NCI-H2227 (cell line): ENCODE results near the gene IRF2.

Source experiments
- DNase-seq: peaks from one replicate; lab custom pipeline; 2025; ENCODE audit not compliant: unreplicated experiment; lab: John Stamatoyannopoulos, UW

IRF2 gene

GRCh38 chr4:184474263-184475095, at the start of gene IRF2:
TSS of gene IRF2 (minus strand) at chr4:184474550. CDS start at chr4:184429064, 45,486 bp downstream.
- DNase-seq = peak; percentile 91

DNA sequence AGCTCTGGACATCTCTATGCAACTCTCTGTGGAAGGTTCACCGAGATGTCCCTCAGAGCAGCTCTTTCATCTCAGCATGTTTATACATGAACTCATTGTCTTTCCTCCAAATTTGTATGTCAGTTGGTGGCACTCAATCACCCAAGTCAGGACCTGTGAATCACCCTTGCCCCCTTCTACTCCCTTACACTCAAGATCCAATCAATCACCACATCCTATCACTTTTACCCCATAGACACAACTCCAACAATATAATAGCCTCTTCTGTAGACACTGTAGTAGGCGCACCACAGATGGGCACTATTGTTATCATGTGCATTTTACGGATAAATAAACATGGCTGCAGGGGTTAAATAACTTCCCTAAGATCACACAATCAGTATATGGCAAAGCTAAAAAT, 41.3 kb upstream of the IRF2 start:
- DNase-seq = no peak

DNA sequence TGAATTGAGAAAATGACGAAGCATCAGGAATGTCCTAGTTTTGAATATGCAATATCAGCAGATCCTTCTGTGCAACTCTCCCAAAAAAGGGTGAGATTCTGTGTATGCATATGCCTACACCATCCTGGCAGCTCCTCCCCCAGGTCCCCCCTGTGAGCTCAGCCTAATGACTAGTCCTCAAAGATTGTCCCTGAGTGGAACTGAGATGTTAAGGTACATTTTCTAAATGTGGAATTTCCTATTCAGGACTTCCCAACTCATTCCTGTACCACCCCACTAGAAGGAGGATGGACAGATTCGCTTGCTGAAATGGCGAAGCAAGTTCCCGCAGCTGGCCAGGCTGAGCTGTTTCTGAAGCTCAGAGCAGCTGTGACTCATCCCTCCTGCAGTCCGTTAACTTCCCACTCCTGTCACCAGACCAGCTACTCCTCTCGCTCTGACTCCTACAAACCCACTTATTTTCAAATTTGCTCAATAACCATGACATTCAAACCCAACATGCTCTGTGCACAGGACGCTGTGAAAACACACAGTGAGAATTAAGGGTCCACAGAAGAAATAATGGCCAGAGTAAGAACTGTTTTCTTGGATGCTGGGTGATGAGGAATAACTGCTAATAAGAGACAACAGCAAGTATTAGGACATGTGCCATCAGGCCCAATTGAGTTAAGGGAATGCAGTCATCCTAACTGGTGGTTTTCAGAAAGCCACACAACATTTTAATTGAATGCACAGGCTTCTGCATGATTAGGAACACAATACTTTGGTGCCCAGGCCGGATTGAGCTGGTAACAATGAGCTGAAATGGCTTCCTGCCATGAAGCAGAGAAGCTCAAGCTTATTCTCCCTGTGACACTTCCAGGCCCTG, 40.0 kb upstream of the IRF2 start:
- DNase-seq = no peak

DNA sequence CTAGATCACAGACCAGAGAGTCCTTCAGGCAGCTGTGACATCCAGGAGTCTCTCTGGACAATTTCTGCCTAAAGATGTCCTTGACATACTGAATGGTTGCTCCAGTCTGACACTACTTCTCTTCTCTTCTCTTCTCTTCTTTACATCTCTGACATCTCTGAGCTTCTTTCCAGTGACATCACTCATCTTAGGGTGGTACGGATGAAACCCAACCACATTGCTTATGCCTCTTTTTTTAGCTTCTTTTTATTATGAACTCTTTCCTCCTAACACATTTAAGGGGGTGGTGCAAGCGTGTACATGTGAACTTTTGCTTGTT, 39.4 kb upstream of the IRF2 start:
- DNase-seq = no peak

- no peak for DNase-seq
Measured at GRCh38 chr4:184511156-184511555, 36.8 kb upstream of the IRF2 start.

- DNase-seq = no peak
Measured at GRCh38 chr4:184510401-184510800, 36.1 kb upstream of the IRF2 start.

- no peak for DNase-seq
Measured at GRCh38 chr4:184506527-184507121, 32.3 kb upstream of the IRF2 start.

GRCh38 chr4:184504385-184504784, 30.0 kb upstream of the IRF2 start:
- DNase-seq = no peak

- no peak for DNase-seq
Measured at GRCh38 chr4:184503869-184504300, 29.5 kb upstream of the IRF2 start.

DNA sequence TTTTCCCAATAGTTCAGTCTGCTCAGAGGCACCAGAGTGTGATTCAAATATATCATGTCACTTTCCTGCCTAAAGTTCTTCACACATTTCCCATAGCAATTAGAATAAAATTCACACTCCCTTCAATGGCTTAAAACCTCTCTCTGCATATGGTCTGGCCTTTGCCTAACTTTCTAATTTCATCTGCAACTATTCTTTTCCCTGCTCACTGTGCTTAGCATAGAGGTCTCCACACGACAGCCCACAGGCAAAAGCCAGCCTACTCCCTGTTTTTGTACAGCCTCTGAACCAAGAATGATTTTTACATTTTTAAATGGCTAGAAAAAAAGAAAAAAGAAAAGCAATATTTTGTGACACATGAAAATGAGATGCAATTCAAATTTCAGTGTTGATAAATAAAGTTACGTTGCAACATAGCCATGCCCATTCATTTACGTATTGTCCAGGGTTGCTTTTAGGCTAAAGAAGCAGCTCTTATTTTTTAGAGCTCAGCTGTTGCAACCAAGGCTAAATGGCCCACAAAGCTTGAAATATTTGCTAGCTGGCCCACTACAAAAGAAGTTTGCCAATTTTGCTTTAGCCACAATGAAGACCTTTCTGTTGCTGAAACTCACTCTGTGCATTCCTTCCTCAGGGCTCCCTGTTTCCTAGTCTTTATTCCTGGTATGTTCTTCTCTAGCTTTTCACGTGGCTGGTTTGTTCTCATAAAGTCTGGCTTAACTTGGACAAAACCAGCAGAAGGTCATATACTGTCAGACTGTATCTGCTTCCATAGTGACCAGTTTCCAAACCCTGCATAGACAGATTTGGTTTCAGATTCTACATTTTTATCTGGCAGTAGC, 26.6 kb upstream of the IRF2 start:
- no peak for DNase-seq

GRCh38 chr4:184499996-184500395, 25.6 kb upstream of the IRF2 start:
- no peak for DNase-seq

DNA sequence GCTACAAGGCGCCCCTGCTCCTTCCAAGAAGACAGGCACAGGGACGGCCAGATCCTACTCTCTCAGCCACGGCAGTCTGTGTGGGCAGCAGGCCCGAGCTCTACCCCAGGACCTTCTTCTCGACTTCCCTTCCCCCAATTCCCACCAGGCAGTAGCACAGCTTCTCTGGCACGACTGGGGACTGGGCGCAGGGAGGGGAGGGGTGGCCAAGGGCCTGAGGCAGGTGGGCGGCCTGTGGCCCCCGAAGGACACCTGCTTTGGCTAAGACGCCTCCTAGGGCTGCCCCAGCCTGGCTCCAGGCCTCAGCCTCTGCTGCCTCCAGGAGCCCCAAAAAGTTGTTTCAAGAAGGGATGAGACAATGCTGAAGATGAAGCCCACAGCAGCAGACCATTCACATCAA, 24.2 kb upstream of the IRF2 start:
- DNase-seq = no peak

DNA sequence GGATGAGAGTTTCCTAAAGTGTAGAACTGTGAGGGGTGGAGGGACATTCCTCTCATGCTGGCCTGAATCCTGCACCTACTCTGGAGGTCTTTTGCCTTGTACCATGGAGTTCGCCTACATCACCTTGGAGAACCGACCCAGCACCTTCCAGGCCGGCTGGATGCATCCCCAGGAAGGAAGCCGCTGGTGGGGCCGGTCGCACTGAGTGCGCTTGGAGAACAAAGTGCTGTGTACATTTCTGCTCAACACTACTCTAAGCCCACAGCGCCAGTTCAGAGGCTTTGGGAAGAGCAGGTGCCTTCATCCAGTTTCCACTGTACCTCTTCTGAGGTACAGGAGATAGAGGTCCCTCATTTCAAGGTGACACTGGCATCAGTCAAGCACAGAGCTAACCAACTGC, 15.4 kb upstream of the IRF2 start:
- DNase-seq = no peak

- DNase-seq = no peak
Measured at GRCh38 chr4:184487503-184487902, 13.2 kb upstream of the IRF2 start.

DNA sequence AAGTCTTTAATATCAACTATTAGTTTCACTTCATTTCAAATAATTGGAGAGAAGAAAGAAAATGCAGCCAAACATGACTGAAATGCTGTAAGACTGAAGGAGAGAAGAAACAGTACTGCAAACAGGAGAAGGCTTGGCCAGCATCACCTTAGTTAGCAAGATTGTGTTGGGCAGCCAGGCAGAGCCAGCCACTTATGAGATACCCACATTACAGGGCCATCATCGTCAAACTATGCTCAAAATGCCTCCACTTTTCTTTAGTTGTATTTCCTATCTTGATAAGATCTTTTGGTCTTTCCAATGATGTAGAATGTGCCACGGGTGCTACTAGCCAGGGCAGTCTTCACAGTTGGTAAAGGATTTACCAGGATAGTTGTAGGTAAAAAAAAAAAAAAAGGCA, 10.9 kb upstream of the IRF2 start:
- no peak for DNase-seq

DNA sequence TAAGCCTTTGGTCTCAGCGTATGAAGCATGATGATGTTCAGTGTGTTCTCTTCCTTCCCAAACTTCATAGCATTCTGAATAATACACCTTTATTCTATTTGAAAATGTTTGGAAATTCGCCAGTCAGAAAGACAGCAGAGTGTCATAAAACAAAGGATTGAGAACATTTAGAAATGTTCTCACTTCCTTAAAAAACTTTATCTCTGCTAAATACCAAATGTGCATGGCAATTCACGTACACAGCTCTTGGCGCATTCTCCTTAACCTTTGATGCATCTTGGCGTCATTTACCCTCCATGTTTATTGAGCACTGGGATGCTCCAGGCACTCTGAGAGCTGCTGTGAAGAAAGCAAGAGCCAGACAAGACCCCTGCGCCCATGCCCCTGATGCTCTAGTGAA, 7.2 kb upstream of the IRF2 start:
- DNase-seq = no peak

DNA sequence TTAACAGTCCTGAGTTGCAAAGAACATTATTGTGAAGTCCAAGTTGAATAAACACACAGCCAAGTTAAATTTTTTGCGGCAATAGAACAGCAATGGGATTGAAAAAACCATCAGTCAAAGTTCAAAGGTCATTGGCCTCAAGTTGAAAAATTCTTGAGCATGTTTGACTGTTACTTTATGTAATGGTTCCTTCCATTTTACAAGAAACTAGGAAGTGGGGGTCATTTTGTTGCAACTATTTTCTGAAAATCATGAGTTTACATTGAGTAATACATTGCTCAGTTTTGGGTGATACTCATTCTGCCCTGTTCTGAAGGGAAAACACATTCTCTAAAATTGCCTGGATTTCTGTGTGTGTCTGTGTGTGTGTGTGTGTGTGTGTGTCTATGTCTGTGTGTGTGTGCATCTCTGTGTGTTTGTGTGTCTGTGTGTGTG, 5.2 kb upstream of the IRF2 start:
- DNase-seq = no peak

- DNase-seq = peak; percentile 24
Measured at GRCh38 chr4:184477201-184477999, 3.0 kb upstream of the IRF2 start.

DNA sequence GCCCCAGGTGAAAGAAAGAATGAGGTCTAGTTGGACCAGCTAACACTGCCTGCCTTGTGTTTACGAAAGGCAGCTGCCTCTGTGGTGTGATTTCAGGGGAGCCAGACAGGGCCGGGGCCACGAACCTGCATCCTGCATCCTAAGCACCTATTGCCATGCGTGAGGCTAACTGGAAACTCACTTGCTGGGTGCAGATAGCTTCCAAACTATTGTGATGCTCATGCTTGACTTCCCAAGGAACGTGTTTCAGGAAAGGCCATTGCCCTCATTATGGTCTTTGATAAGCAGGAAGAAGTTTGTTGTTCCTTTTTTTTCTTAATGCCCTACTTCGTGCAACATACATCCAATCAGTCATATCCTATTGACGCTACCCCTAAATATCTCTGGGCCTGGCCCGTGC, 2.3 kb upstream of the IRF2 start:
- DNase-seq = no peak

DNA sequence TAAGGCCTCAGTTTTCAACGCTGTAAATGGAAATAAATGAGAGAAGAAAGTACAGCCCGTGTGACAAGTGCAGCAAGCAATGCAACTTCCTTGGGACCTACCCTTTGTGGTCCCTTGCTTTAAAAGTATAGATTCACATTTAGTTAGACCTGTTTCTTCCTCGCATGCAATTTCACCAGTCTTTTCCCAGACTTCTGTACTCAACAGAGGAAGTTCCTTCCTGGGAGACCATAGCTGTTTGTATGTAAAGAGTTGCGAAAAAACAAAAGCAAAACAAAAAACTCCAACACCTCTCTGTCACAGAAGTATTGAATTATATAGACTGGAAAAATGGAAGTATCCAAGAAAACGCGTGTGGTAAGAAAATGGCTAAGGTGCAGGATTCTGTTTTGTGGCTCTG, 1.1 kb upstream of the IRF2 start:
- DNase-seq = no peak
